H1 (cell line): ENCODE measurements around the gene CES3. TPM values are rescaled to one million over a fixed set of nuclear protein-coding genes. Genes with fewer than 3 reads are reported as not detected.

Source experiments
- CTCF ChIA-PET: fragments of 300-600 bp; sonication (Branson Sonifier 250); formaldehyde crosslinking; loops from one replicate; lab custom pipeline; 2021; ENCODE audit not compliant: partially characterized antibody; lab: Charles Lee
- POLR2A ChIA-PET: fragments of 300-600 bp; sonication (Branson Sonifier 250); formaldehyde crosslinking; loops from one replicate; lab custom pipeline; 2021; ENCODE audit warnings: inconsistent platforms; ENCODE audit not compliant: partially characterized antibody; lab: Charles Lee
- DNase-seq, 2 experiments: peaks; one replicate each; pipeline versions ENCODE4 v3.0.0 to v3.0.0-alpha.2; 2010 to 2022; ENCODE audit warnings: low spot score in 2 of 2, low read depth in 1 of 2, mixed read lengths in 1 of 2
- FAIRE-seq: peaks from 2 replicates; lab custom pipeline; 2011; peaks lifted over from hg19 to GRCh38; lab: Jason Lieb, UNC
- H2AFZ ChIP-seq: 2 replicates; pipeline ENCODE4 v1.8.1; 2012; ENCODE audit warnings: low read length, inconsistent platforms
- H2AK5ac ChIP-seq: 2 replicates; pipeline ENCODE4 v1.6.1; 2013; ENCODE audit warnings: low read depth, low read length
- H2BK120ac ChIP-seq: replicated peaks from 2 replicates; pipeline ENCODE3; 2013; ENCODE audit warnings: low read depth, low read length, inconsistent platforms
- H2BK12ac ChIP-seq: 2 replicates; pipeline ENCODE4 v1.6.1; 2013; ENCODE audit warnings: low read depth, low read length
- H2BK15ac ChIP-seq: 2 replicates; pipeline ENCODE4 v1.6.1; 2013; ENCODE audit warnings: low read length
- H2BK20ac ChIP-seq: 2 replicates; pipeline ENCODE4 v1.6.1; 2013; ENCODE audit warnings: low read length
- H2BK5ac ChIP-seq: 2 replicates; pipeline ENCODE4 v1.6.1; 2013; ENCODE audit warnings: low read depth, low read length
- H3K14ac ChIP-seq: 2 replicates; pipeline ENCODE4 v1.6.1; 2013; ENCODE audit warnings: inconsistent platforms; ENCODE audit not compliant: insufficient read length
- H3K18ac ChIP-seq: 2 replicates; pipeline ENCODE4 v1.6.1; 2013; ENCODE audit warnings: low read length; ENCODE audit errors: extremely low read depth
- H3K23ac ChIP-seq: 2 replicates; pipeline ENCODE4 v1.6.1; 2013; ENCODE audit warnings: inconsistent platforms; ENCODE audit not compliant: insufficient read length
- H3K23me2 ChIP-seq: 2 replicates; pipeline ENCODE4 v1.6.1; 2013; ENCODE audit warnings: low read depth, low read length
- H3K27ac ChIP-seq: 2 replicates; pipeline ENCODE4 v1.6.1; 2011; ENCODE audit warnings: low read depth, low read length, inconsistent platforms
- H3K27me3 ChIP-seq, 4 experiments: replicated peaks in 1 of 4; 1 replicate in 1 of 4; 2 replicates in 3 of 4; pipeline versions ENCODE4 v1.6.1 to v1.8.1; 2011 to 2013; ENCODE audit warnings: low read length in 3 of 4, mild to moderate bottlenecking in 3 of 4, inconsistent platforms in 2 of 4, mixed read lengths in 2 of 4, moderate library complexity in 1 of 4; ENCODE audit not compliant: control insufficient read depth in 3 of 4, insufficient read depth in 3 of 4; ENCODE audit errors: extremely low read depth in 1 of 4
- H3K36me3 ChIP-seq, 4 experiments: 2 replicates each; pipeline versions ENCODE4 v1.6.1 to v1.8.1; 2011 to 2013; ENCODE audit warnings: mild to moderate bottlenecking in 4 of 4, low read length in 3 of 4, moderate library complexity in 2 of 4, control low read depth in 1 of 4, inconsistent platforms in 1 of 4; ENCODE audit not compliant: insufficient read depth in 4 of 4, control insufficient read depth in 2 of 4
- H3K4ac ChIP-seq: replicated peaks from 2 replicates; pipeline ENCODE3; 2013; ENCODE audit warnings: low read length, low read depth, mixed read lengths, inconsistent platforms; ENCODE audit not compliant: insufficient read length
- H3K4me1 ChIP-seq, 4 experiments: replicated peaks in 1 of 4; 1 replicate in 1 of 4; 2 replicates in 3 of 4; pipeline versions ENCODE4 v1.6.1 to v1.8.1; 2011 to 2013; ENCODE audit warnings: low read length in 3 of 4, inconsistent platforms in 2 of 4, mixed read lengths in 1 of 4; ENCODE audit not compliant: insufficient read depth in 4 of 4, control insufficient read depth in 3 of 4
- H3K4me2 ChIP-seq, 2 experiments: 2 replicates each; pipeline versions ENCODE4 v1.6.1 to v1.8.1; 2011 to 2013; ENCODE audit warnings: low read depth in 2 of 2, low read length in 2 of 2, control low read depth in 1 of 2, inconsistent platforms in 1 of 2, mild to moderate bottlenecking in 1 of 2; ENCODE audit not compliant: insufficient read depth in 1 of 2
- H3K4me3 ChIP-seq, 4 experiments: fragments of 200-600, 300-600 bp in 1 of 4; sonication (generic), shearing (Covaris generic), sonication (Bioruptor Twin) in 1 of 4; 2 replicates each; pipeline versions ENCODE4 v1.5.1 to v1.8.1; 2011 to 2016; ENCODE audit warnings: low read length in 4 of 4, low read depth in 3 of 4, control low read depth in 2 of 4, inconsistent platforms in 2 of 4, mild to moderate bottlenecking in 2 of 4, mixed read lengths in 1 of 4, moderate library complexity in 1 of 4; ENCODE audit not compliant: insufficient read depth in 2 of 4; ENCODE audit errors: extremely low read depth in 1 of 4
- H3K56ac ChIP-seq: replicated peaks from 2 replicates; pipeline ENCODE3; 2013; ENCODE audit warnings: low read depth, mild to moderate bottlenecking, mixed read lengths, low read length, inconsistent platforms; ENCODE audit not compliant: insufficient read length
- H3K79me1 ChIP-seq: 2 replicates; pipeline ENCODE4 v1.6.1; 2013; ENCODE audit warnings: low read depth, low read length, control low read depth
- H3K79me2 ChIP-seq, 2 experiments: 2 replicates each; pipeline versions ENCODE4 v1.6.1 to v1.8.1; 2012 to 2013; ENCODE audit warnings: low read length in 2 of 2, mild to moderate bottlenecking in 2 of 2, inconsistent platforms in 1 of 2; ENCODE audit not compliant: insufficient read depth in 2 of 2, control insufficient read depth in 1 of 2
- H3K9ac ChIP-seq, 4 experiments: replicated peaks in 1 of 4; 1 replicate in 1 of 4; 2 replicates in 3 of 4; pipeline versions ENCODE4 v1.6.1 to v1.8.1; 2011 to 2013; ENCODE audit warnings: low read depth in 3 of 4, low read length in 3 of 4, control low read depth in 2 of 4, mild to moderate bottlenecking in 2 of 4, moderate library complexity in 2 of 4, inconsistent platforms in 1 of 4; ENCODE audit errors: extremely low read depth in 1 of 4
- H3K9me3 ChIP-seq, 2 experiments: 2 replicates each; pipeline versions ENCODE4 v1.6.1 to v1.8.1; 2012 to 2013; ENCODE audit warnings: mild to moderate bottlenecking in 2 of 2, moderate library complexity in 2 of 2, control low read depth in 1 of 2, inconsistent platforms in 1 of 2, low read depth in 1 of 2, low read length in 1 of 2, mixed read lengths in 1 of 2; ENCODE audit not compliant: insufficient read depth in 2 of 2
- H4K20me1 ChIP-seq, 2 experiments: replicated peaks in 1 of 2; 2 replicates each; pipeline versions ENCODE3 to v1.8.1; 2011 to 2013; ENCODE audit warnings: inconsistent platforms in 2 of 2, low read length in 2 of 2, mild to moderate bottlenecking in 1 of 2; ENCODE audit not compliant: insufficient read depth in 2 of 2, control insufficient read depth in 1 of 2
- H4K5ac ChIP-seq: 2 replicates; pipeline ENCODE4 v1.6.1; 2013; ENCODE audit warnings: low read length, low read depth, mixed read lengths, inconsistent platforms; ENCODE audit not compliant: insufficient read length
- H4K8ac ChIP-seq: 2 replicates; pipeline ENCODE4 v1.8.0; 2013; ENCODE audit warnings: mild to moderate bottlenecking, moderate library complexity, low read length, inconsistent platforms; ENCODE audit not compliant: insufficient read depth; ENCODE audit errors: extremely low read depth
- H4K91ac ChIP-seq: replicated peaks from 2 replicates; pipeline ENCODE3; 2013; ENCODE audit warnings: low read length, mixed read lengths, inconsistent platforms; ENCODE audit not compliant: insufficient read length
- KDM5A ChIP-seq: fragments of 200-600 bp; IDR thresholded peaks from 2 replicates; pipeline ENCODE4 v1.7.1; 2012; ENCODE audit warnings: mild to moderate bottlenecking, low read length, inconsistent platforms, mixed read lengths
- WGBS, 2 experiments: shearing (Covaris generic) in 1 of 2; methylation state at CpG; one replicate each; pipeline versions ENCODE4 v1.1.6 to v1.1.7; 2013 to 2015; ENCODE audit warnings: low lambda C conversion rate in 2 of 2, mixed read lengths in 2 of 2, inconsistent platforms in 1 of 2, low coverage in 1 of 2, missing lambda C conversion rate in 1 of 2; ENCODE audit not compliant: insufficient replicate concordance in 2 of 2, insufficient coverage in 1 of 2, insufficient read length in 1 of 2; ENCODE audit errors: extremely low coverage in 1 of 2, missing lambda C conversion rate in 1 of 2; 5-methylcytosine and 5-hydroxymethylcytosine counted together
- polyA plus RNA-seq, 7 experiments: library from polyadenylated mRNA; depleted of rRNA in 3 of 7; stranded (reverse) in 5 of 7; unstranded in 2 of 7; fragments of >200 nt in 5 of 7; fragments of 200-250 nt in 2 of 7; gene quantifications; 1 replicate in 5 of 7; 2 replicates in 1 of 7; 4 replicates in 1 of 7; pipeline versions ENCODE4 v1.2.1 to v1.2.3, GENCODE V29; 2011 to 2013; ENCODE audit warnings: missing spikeins in 2 of 7, mixed read lengths in 2 of 7
- total RNA-seq: library from RNA; stranded (reverse); fragmentation: NEBNext Ultra II Directional; extraction: Animal tissue kit (Norgen Biotek cat#: 25700); gene quantifications from 2 replicates; pipeline ENCODE4 v1.2.1, GENCODE V29; 2021

The CES3 gene
- total and polyA plus RNA-seq, 2 of the 8 experiments (the other 6 are each of a cell fraction or from before 2014, with no cell fraction given), result 1.6 to 2.2 TPM

- Histone ChIP-seq H3K23ac (no peak overlapping the region), H2BK12ac (no peak overlapping the region), H4K8ac (no peak overlapping the region), H3K56ac (no peak overlapping the region), H4K20me1 (peaks cover 2% of the 10 kb centered on the region in 2 experiments), H2BK20ac (no peak overlapping the region), H2AK5ac (no peak overlapping the region), H3K4me2 (no peak overlapping the region), H2BK15ac (no peak overlapping the region), H3K27me3 (peaks cover 6 to 25% (median 21%) of the 10 kb centered on the region in 4 experiments; a peak in 6 of 7 replicates), H3K79me2 (no peaks in the 10 kb centered on the region; a peak in 1 of 4 replicates), H3K9me3 (no peaks in the 10 kb centered on the region), H3K14ac (no peak overlapping the region), H3K23me2 (peaks cover 15% of the 10 kb centered on the region; the same call in 1 of the 2 replicates), H2BK120ac (no peak overlapping the region), H3K27ac (no peak overlapping the region), H3K18ac (no peak overlapping the region), H2BK5ac (no peak overlapping the region), H3K9ac (no peak overlapping the region), H3K79me1 (no peaks in the 10 kb centered on the region), H3K4me1 (peaks cover 0 to 9% (median 5%) of the 10 kb centered on the region in 4 experiments; a peak in 5 of 7 replicates), H3K4me3 (no peak overlapping the region), H4K91ac (no peak overlapping the region), H3K4ac (no peak overlapping the region), H4K5ac (no peak overlapping the region), H2AFZ (no peak overlapping the region), H3K36me3 (peaks cover 0 to 3% (median under 1%) of the 10 kb centered on the region in 4 experiments; a peak in 3 of 8 replicates)
- CTCF ChIA-PET, result interaction anchor here (0.7 to 5.5 kb wide), 6 partner anchors 8 to 477 kb away, joined by 3 to 44 read pairs (median 3); no protein-coding TSS in a partner anchor
- DNase-seq (no peak), FAIRE-seq (no peak)
- no peak for TF ChIP-seq KDM5A
- POLR2A ChIA-PET, result interaction anchor here (0.6 to 2.0 kb wide), 4 partner anchors 9 to 107 kb away, joined by 4 to 7 read pairs (median 5); partner anchors contain the start of gene PDP2
- WGBS, 2 experiments, result 98% methylated on average over 4 of the region's 4 CpGs; no CpG with 5 or more reads in 1 of the 2 experiments
Measured at GRCh38 chr16:66930189-66930588, 30.9 kb upstream of the CES3 start.
